T-helper 2 cell treated with Interferon-gamma antibody and Interleukin-4, amounts not matched to agents 100 ng/mL and 5 ng/mL, for 36 hours (primary cell): Measurements from ENCODE around the gene RBMS1. TPM values are rescaled to one million over a fixed set of nuclear protein-coding genes. Genes with fewer than 3 reads are reported as not detected.

Source experiments
- intact Hi-C: fragments of 100-400 bp; cut with micrococcal nuclease; formaldehyde crosslinking; loops from one replicate; pipeline ENCODE4 v1.15.1; 2023
- total RNA-seq: library from RNA; stranded (reverse); gene quantifications from 2 replicates; pipeline ENCODE4 v1.2.3, GENCODE V29; 2022

Gene RBMS1
- total RNA-seq, 1 donor from 2014 or later, result 63.2 TPM

GRCh38 chr2:160417745-160418397, 75.7 kb downstream of the RBMS1 start:
- intact Hi-C loops, result loop anchor here (10.0 kb wide), 1 partner anchor 887 kb away; the partner anchor contains the start of gene PSMD14

- intact Hi-C loops, result loop anchor here (10.0 kb wide), 1 partner anchor 889 kb away; the partner anchor contains the start of gene PSMD14
These were observed 77.6 kb downstream of the RBMS1 start for GRCh38 chr2:160415991-160416390.

- intact Hi-C loops, result loop anchor here (1.0 to 10.0 kb wide), 4 partner anchors 10 to 893 kb away; partner anchors contain the start of genes PSMD14 and TANK
These were observed 81.7 kb downstream of the RBMS1 start for GRCh38 chr2:160411955-160412354.

GRCh38 chr2:160411167-160411566, 82.4 kb downstream of the RBMS1 start:
- intact Hi-C loops, result loop anchor here (1.0 to 10.0 kb wide), 4 partner anchors 11 to 894 kb away; partner anchors contain the start of genes PSMD14 and TANK

- intact Hi-C loops, result loop anchor here (5.0 kb wide), 2 partner anchors 77 to 728 kb away; no protein-coding TSS in a partner anchor
These were observed 84.1 kb downstream of the RBMS1 start for GRCh38 chr2:160409480-160409879.

- intact Hi-C loops, result loop anchor here (5.0 kb wide), 2 partner anchors 77 to 728 kb away; no protein-coding TSS in a partner anchor
These were observed 84.7 kb downstream of the RBMS1 start for GRCh38 chr2:160408959-160409291.

- intact Hi-C loops, result loop anchor here (5.0 kb wide), 2 partner anchors 76 to 729 kb away; no protein-coding TSS in a partner anchor
These were observed 85.2 kb downstream of the RBMS1 start for GRCh38 chr2:160408173-160408958.

GRCh38 chr2:160407393-160408172, 86.0 kb downstream of the RBMS1 start:
- intact Hi-C loops, result loop anchor here (1.0 to 5.0 kb wide), 6 partner anchors 13 to 730 kb away; partner anchors contain the start of gene RBMS1

- intact Hi-C loops, result loop anchor here (1.0 to 5.0 kb wide), 7 partner anchors 14 to 731 kb away; partner anchors contain the start of gene RBMS1
These were observed 86.8 kb downstream of the RBMS1 start for GRCh38 chr2:160406591-160407392.

- intact Hi-C loops, result loop anchor here (2.0 to 5.0 kb wide), 3 partner anchors 73 to 732 kb away; no protein-coding TSS in a partner anchor
These were observed 88.3 kb downstream of the RBMS1 start for GRCh38 chr2:160405077-160405867.

- intact Hi-C loops, result no loop called here
These were observed 90.3 kb downstream of the RBMS1 start for GRCh38 chr2:160402997-160403979.

GRCh38 chr2:160402501-160402900, 91.1 kb downstream of the RBMS1 start:
- intact Hi-C loops, result no loop called here

GRCh38 chr2:160401895-160402294, 91.7 kb downstream of the RBMS1 start:
- intact Hi-C loops, result no loop called here

- intact Hi-C loops, result no loop called here
These were observed 93.7 kb downstream of the RBMS1 start for GRCh38 chr2:160399880-160400279.

- intact Hi-C loops, result no loop called here
These were observed 96.1 kb downstream of the RBMS1 start for GRCh38 chr2:160397530-160397865.

- intact Hi-C loops, result loop anchor here (5.0 kb wide), 1 partner anchor 33 kb away; no protein-coding TSS in a partner anchor
These were observed 99.5 kb downstream of the RBMS1 start for GRCh38 chr2:160394153-160394552.

GRCh38 chr2:160392201-160392600, 101.4 kb downstream of the RBMS1 start:
- intact Hi-C loops, result loop anchor here (5.0 kb wide), 1 partner anchor 35 kb away; no protein-coding TSS in a partner anchor
